Adipocyte (in vitro differentiated cells): Measurements from ENCODE around the gene CD7.

Experiments used
- DNase-seq: peaks from one replicate; pipeline ENCODE4 v3.0.0-alpha.2; 2015; ENCODE audit warnings: low read depth
- H3K27me3 ChIP-seq: replicated peaks from 2 replicates; pipeline ENCODE4 v1.7.0; 2013; ENCODE audit warnings: mild to moderate bottlenecking, low read length, moderate library complexity; ENCODE audit not compliant: control insufficient read depth, insufficient read depth
- H3K36me3 ChIP-seq: 2 replicates; pipeline ENCODE4 v1.7.0; 2013; ENCODE audit warnings: low read length, mild to moderate bottlenecking, moderate library complexity; ENCODE audit not compliant: control insufficient read depth, insufficient read depth, severe bottlenecking
- H3K4me1 ChIP-seq: 2 replicates; pipeline ENCODE4 v1.7.0; 2013; ENCODE audit warnings: mild to moderate bottlenecking, low read length, moderate library complexity; ENCODE audit not compliant: control insufficient read depth, insufficient read depth
- H3K4me3 ChIP-seq: 2 replicates; pipeline ENCODE4 v1.7.0; 2013; ENCODE audit warnings: mild to moderate bottlenecking, low read length, moderate library complexity
- H3K9ac ChIP-seq: 2 replicates; pipeline ENCODE4 v1.7.0; 2013; ENCODE audit warnings: mild to moderate bottlenecking, low read length, moderate library complexity
- H3K9me3 ChIP-seq: 2 replicates; pipeline ENCODE4 v1.7.0; 2013; ENCODE audit warnings: mild to moderate bottlenecking, low read length, moderate library complexity; ENCODE audit not compliant: control insufficient read depth

The CD7 gene

DNA sequence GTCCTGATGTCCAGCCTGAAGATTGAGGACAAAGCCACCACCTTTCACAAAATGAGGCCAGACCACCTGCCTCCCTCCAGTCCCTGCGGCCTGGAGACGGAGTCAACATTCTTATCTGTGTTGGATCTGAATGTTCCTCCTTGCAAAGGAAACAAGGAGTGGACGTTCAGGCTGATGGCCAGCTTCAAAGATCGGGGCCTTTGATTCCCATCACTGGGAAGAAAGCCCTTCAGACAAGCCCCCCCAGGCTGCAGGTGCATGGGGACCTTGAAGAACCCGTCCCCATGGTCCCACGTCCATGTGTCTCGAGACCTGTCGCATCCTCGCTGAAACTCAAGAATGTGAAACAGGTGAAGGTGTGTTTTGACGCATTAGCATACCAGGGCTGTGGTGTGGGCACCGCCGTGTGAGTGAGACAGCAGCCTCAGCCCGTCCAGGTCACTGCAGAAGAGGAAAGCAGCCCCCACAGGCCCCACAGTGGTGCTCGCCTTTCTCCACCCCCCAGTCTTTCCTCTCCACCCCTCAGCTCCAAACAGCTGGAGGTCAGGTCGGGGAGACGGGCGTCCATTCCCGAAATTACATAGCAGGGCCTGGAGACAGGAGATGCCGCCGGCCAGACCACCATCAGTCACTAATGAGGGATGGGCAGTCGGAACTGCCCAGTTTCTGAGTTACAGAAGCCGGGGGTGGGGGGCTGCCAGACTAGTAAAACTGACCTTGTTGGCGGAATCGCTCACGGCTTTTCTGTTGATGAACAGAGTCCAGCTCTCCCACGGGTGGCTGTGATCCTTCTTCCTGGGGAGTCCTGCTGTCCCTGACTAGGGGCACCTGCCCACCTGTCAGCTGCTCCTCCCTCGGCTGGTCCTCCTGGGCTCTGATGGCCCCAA, 43.0 kb downstream of the CD7 start:
- no peaks in the 10 kb centered on the region for H3K27me3 ChIP-seq
- H3K36me3 ChIP-seq = peaks cover 24% of the 10 kb centered on the region
- peaks cover 16% of the 10 kb centered on the region for H3K4me1 ChIP-seq
- peak overlapping the region; percentile 76 for H3K9ac ChIP-seq
- H3K4me3 ChIP-seq = peak overlapping the region; percentile 80
- no peaks in the 10 kb centered on the region for H3K9me3 ChIP-seq
- no peak for DNase-seq

DNA sequence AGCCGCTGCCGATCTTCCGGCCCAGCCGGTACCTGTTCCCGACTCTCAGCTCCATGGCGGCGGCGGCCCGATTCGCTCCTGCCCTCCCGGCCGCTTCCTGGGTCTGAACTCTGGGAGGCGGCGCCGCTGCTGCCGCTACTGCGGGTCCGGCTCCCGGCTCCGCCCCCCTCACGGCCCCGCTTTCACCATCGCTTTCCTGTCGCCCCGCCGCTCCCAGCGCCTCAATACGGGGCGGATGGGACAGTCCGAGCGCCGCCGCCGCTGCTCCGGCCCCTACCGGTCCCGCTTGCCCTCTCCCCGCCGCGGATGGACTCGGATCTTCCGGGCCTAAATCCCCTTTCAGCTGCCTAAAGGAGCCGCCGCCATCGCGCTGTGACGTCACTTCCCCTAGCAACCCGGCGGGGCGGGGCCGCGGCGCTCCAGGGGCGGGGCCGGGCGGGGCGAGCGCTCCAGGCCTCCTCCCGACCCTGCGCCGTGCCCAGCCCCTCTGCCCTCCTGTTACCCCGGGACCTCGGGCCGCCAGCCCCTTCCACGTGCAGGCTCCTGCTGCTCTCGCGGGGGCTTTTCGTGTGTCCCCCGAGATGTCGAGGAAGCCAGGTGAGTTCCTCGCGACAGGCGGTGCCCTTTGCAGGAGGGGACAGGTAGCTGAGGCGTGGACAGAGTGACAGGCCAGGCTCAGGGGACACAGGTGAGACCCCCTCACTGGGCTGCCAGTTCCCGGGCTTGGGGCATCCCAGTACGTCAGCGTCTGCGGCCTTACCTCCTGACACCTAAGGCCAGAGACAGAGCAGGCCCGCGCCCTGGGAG, 43.9 kb downstream of the CD7 start, which contains the start of gene CSNK1D:
Gene CSNK1D (minus strand): TSS at position 374 of the 807 bp plus-strand sequence. CDS start 319 bp downstream, at position 55.
- Histone ChIP-seq H3K36me3 (peaks cover 25% of the 10 kb centered on the region), H3K4me1 (peaks cover 24% of the 10 kb centered on the region), H3K4me3 (peak within 1 kb of the TSS; percentile 91), H3K27me3 (no peaks in the 10 kb centered on the region), H3K9me3 (no peaks in the 10 kb centered on the region), H3K9ac (peak within 1 kb of the TSS; percentile 92)
- DNase-seq = peak; percentile 96

DNA sequence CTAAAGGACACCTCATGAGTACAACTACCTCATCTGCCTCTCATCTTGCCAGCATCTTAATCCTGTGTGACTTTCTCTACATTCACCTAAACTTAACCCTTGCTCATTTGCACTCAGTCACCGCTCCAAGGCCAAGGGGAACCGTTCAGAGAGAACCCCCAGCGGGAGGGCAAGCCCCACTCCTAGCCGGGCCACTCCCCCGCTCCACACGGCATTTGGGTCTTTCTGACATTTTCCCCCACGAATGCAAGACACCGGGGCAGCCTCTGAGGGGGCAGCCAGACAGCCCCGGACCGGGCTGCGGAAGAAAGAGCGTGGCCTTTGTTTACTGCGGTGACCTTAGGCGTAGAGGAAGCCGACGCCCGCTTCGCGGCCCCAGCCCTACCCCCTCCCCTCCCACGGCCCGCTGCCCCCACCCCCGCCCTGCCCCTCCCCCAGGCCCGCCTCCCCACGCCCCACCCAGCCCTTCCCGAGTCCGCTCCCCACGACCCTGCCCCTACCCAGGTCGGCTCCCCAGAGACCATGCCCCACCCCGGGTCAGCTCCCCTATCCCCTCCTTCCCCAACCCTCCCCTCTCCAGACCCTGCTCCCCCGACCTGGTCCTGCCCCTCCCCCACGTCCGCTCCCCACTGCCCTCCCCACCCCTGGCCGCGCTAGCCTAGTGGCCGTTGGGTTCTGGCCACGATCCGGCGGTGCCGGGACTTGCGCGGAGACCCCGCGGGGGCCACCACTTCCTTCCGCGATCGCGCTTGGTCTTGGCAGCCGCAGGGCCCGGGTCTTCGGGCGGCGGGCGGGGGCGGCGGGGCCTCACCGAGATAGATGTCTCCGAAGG, 44.7 kb downstream of the CD7 start:
- Histone ChIP-seq H3K36me3 (peaks cover 31% of the 10 kb centered on the region), H3K4me1 (peaks cover 32% of the 10 kb centered on the region), H3K9me3 (no peaks in the 10 kb centered on the region), H3K27me3 (no peaks in the 10 kb centered on the region), H3K9ac (peak overlapping the region; percentile 92), H3K4me3 (peak overlapping the region; percentile 91)
- peak; percentile 44 for DNase-seq

DNA sequence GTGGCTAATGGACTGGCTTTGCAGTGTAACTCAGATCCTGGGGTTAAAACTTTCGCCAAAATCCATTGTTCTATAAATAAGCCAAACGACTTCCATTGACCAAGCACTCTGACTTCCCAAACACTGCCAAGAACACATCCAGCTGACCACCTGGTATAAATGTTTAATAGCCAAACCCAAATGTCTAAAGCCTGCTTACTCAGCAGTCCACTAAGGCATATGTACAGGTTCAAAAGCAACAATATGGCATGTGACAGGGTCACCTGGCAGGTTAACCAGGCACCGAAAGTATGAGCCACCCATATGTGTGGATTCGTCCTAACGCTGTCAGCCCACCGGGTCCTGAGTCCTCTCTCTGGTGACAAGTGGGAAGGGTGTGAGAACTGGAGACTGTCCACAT, 46.0 kb downstream of the CD7 start:
- DNase-seq = no peak
- Histone ChIP-seq H3K4me1 (peaks cover 42% of the 10 kb centered on the region), H3K36me3 (peaks cover 34% of the 10 kb centered on the region), H3K9ac (no peak overlapping the region), H3K27me3 (no peaks in the 10 kb centered on the region), H3K4me3 (peak overlapping the region; percentile 91), H3K9me3 (no peaks in the 10 kb centered on the region)

- DNase-seq = no peak
- Histone ChIP-seq H3K4me1 (peaks cover 50% of the 10 kb centered on the region), H3K36me3 (peaks cover 42% of the 10 kb centered on the region), H3K9me3 (no peaks in the 10 kb centered on the region), H3K9ac (no peak overlapping the region), H3K27me3 (no peaks in the 10 kb centered on the region), H3K4me3 (peak overlapping the region; percentile 6)
These were observed 46.8 kb downstream of the CD7 start for GRCh38 chr17:82270651-82271050.

DNA sequence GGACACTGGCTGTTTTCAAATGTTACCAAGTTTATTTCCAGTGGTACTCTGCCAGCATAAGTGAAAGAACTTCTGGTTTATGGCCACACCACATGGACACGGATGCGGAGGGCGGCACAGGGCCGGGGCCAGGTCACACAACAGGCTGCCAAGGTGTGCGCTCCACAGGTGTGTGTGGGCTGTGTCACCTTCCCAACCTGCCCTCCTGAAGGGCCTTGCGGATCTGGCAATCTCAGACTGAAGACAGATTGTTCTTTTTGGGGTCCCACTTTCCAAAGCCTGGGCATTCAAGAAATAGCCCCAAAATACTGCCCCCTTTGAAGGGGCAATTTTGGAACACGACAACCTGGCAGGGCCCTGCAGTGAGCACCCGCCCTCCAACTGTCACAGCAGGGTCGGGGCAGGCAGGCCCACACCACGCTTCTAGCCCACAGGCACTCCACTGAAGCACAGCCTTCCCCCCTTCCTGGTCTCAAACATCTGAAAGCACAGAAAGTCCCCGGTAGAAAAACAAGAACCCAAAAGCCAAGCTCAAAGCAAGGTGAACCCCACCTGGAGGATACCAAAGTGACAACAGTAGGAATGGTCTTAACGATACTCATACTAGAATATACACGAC, 47.4 kb downstream of the CD7 start:
- Histone ChIP-seq H3K27me3 (no peaks in the 10 kb centered on the region), H3K4me1 (peaks cover 50% of the 10 kb centered on the region), H3K9me3 (no peaks in the 10 kb centered on the region), H3K36me3 (peaks cover 48% of the 10 kb centered on the region), H3K4me3 (no peak overlapping the region), H3K9ac (no peak overlapping the region)
- no peak for DNase-seq

- Histone ChIP-seq H3K36me3 (peaks cover 55% of the 10 kb centered on the region), H3K27me3 (no peaks in the 10 kb centered on the region), H3K4me3 (no peak overlapping the region), H3K9me3 (no peaks in the 10 kb centered on the region), H3K9ac (no peak overlapping the region), H3K4me1 (peaks cover 50% of the 10 kb centered on the region)
- DNase-seq = no peak
These were observed 48.1 kb downstream of the CD7 start for GRCh38 chr17:82269138-82269881.

DNA sequence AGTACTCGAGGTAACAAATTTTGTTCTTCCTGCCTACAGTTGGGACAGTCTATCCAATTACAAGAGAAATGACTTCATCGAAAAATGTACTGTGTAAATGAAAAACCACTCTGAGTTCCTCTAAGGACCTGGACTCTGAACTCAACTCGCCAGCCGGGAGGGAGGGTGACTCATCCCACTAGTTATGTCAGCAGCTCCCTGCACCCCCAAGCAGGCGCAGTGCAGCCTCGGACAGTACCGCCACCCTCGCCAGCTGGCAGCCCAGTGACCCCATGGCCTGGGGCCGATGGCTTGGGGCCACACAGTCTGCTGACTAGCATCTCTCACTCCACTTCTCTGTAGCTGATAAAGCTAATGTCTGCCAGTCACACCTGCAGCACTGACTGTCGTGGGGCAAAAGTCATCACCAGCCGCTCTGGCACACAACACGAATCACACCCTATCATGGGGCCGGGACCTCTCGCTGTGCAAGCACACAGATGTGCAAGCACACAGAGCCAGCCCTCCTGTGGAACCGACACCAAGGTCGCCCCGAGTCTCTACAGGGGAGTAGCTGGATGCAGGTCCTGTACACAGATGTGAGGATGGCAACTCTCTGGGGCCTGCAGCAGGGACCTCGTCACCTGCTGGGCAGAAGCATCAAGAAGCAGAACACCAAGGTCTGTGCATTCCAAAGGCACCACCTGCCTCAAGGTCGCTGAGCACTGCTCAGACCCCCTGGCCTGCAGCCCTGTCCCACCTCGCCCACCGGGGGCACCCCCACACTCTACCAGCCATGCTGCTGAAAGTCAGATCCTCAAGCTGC, 49.6 kb downstream of the CD7 start:
- H3K27me3 ChIP-seq = no peaks in the 10 kb centered on the region
- peak; percentile 96 for DNase-seq
- peaks cover 45% of the 10 kb centered on the region for H3K4me1 ChIP-seq
- no peaks in the 10 kb centered on the region for H3K9me3 ChIP-seq
- H3K36me3 ChIP-seq = peaks cover 68% of the 10 kb centered on the region
- peak overlapping the region; percentile 62 for H3K9ac ChIP-seq
- H3K4me3 ChIP-seq = peak overlapping the region; percentile 70

DNA sequence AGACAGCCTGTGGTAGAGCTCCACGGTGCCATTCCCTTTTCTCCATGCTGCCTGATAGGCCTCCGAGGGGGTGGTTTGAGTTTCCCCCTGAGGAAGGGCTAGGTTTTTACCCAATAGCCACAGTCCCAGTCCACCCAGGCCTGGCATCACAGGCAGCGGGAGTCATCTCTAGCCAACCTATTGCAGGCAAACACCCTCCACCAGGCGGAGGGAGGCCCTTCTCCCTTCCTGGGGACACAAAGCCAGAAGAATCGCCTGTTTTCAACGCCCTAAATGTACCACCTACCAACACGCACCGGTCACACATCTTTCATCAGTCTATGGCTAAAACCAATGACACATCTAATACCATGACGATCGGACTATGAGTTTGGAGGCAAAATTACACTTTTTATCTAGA, 51.3 kb downstream of the CD7 start:
- Histone ChIP-seq H3K4me1 (peaks cover 39% of the 10 kb centered on the region), H3K9me3 (no peaks in the 10 kb centered on the region)

More for the DNA sequence above, 51.3 kb downstream of the CD7 start:
- Histone ChIP-seq H3K4me3 (no peak overlapping the region), H3K9ac (peak overlapping the region; percentile 54), H3K27me3 (no peaks in the 10 kb centered on the region), H3K36me3 (peaks cover 76% of the 10 kb centered on the region)
- DNase-seq = no peak
